ENCODE data around the gene ARFGAP3. TPM values are rescaled to one million over a fixed set of nuclear protein-coding genes. Genes with fewer than 3 reads are reported as not detected.

Gene ARFGAP3
- total RNA-seq, 2 donors from 2014 or later, result 20.5 to 36.9 TPM

DNA sequence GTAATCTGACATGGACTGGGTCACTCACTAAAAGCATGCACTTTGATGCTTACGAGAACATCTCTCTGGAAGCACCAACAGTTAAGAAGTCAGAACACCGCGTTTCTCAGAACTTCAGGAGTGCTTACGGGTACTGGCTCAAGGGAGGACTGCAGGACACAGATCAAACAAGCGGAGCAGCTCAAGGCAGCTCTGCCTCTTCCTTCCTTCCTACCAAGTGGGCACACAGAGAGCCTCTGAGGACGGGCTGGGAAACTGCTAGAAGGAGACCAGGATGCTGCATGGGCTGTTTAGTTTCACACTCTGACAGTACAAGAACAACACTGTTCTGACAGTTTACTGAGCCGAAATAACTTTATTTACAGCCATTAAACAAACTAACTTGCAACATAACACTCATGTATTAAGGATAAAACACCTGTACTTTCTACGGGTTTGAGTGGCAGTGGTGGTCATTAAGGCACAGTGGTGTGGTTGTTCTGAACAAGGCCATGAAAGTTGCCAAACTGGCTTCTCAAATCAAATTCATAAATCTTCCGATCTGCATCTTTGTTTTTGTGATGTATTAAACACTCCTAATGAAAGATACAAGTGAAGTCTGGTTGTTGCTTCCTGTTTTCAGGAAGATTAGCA is 37.5 kb downstream of the ARFGAP3 start:
- H3K4me1 ChIP-seq (ENCODE audit: control insufficient read depth, insufficient read depth, low read length), result no peaks in the 10 kb centered on the region
- H3K27ac ChIP-seq (ENCODE audit: low read depth, low read length), result no peak overlapping the region
- peaks cover 16% of the 10 kb centered on the region for H3K9me3 ChIP-seq (ENCODE audit: control insufficient read depth, low read length)
- no peak overlapping the region for H3K27ac Mint-ChIP-seq
- H3K36me3 Mint-ChIP-seq (ENCODE audit: low read depth), result peaks cover 26% of the 10 kb centered on the region
- no peak overlapping the region for H3K4me3 Mint-ChIP-seq
- no peak overlapping the region for H3K4me3 ChIP-seq (ENCODE audit: low read length)
- H3K9ac ChIP-seq (ENCODE audit: extremely low read depth, low read length, poor library complexity, severe bottlenecking), result no peak overlapping the region
- H3K9me3 Mint-ChIP-seq, result peaks cover 9% of the 10 kb centered on the region
- H3K4me1 Mint-ChIP-seq, result no peaks in the 10 kb centered on the region
- H3K27me3 ChIP-seq (ENCODE audit: control insufficient read depth, insufficient read depth, low read length, poor library complexity, severe bottlenecking), result no peaks in the 10 kb centered on the region
- TF ChIP-seq, protein P1, sequence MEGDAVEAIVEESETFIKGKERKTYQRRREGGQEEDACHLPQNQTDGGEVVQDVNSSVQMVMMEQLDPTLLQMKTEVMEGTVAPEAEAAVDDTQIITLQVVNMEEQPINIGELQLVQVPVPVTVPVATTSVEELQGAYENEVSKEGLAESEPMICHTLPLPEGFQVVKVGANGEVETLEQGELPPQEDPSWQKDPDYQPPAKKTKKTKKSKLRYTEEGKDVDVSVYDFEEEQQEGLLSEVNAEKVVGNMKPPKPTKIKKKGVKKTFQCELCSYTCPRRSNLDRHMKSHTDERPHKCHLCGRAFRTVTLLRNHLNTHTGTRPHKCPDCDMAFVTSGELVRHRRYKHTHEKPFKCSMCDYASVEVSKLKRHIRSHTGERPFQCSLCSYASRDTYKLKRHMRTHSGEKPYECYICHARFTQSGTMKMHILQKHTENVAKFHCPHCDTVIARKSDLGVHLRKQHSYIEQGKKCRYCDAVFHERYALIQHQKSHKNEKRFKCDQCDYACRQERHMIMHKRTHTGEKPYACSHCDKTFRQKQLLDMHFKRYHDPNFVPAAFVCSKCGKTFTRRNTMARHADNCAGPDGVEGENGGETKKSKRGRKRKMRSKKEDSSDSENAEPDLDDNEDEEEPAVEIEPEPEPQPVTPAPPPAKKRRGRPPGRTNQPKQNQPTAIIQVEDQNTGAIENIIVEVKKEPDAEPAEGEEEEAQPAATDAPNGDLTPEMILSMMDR (conservative IDR thresholded peaks at IDR 0.05), result no peak
- peaks cover 66% of the 10 kb centered on the region for H3K36me3 ChIP-seq (ENCODE audit: control insufficient read depth, insufficient read depth, low read length)
- DNase-seq, result no peak
- H3K27me3 Mint-ChIP-seq (ENCODE audit: insufficient read depth), result no peaks in the 10 kb centered on the region
- 91 to 92% methylated on average over 7 to 9 of the region's 9 CpGs for WGBS, 2 experiments (ENCODE audit: insufficient coverage in 1 of 2, insufficient read length in 1 of 2)

DNA sequence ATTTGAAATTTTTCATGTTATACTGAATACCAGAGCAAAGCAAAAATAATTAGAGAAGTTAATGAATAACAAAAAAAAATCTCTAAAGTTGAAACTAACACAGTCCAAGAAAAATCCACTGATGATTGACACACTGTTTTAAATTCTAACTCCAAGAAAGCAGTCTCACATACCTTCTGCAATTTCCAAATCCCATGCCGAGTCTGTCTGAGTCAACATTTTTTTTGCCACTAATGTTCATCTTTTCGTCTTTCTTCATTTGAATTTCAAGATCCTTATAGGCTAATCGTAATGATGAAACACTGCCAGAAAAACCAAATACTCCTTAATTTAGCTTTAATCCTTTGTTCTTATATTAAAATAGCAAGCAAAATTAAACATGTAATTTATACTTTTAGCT is 39.5 kb downstream of the ARFGAP3 start:
- H3K9me3 Mint-ChIP-seq, result peaks cover 9% of the 10 kb centered on the region
- no peaks in the 10 kb centered on the region for H3K27me3 Mint-ChIP-seq (ENCODE audit: insufficient read depth)
- Histone ChIP-seq H3K27ac (ENCODE audit: low read depth, low read length) (no peak overlapping the region), H3K9me3 (ENCODE audit: control insufficient read depth, low read length) (peaks cover 16% of the 10 kb centered on the region), H3K4me3 (ENCODE audit: low read length) (no peak overlapping the region), H3K27me3 (ENCODE audit: control insufficient read depth, insufficient read depth, low read length, poor library complexity, severe bottlenecking) (no peaks in the 10 kb centered on the region), H3K9ac (ENCODE audit: extremely low read depth, low read length, poor library complexity, severe bottlenecking) (no peak overlapping the region), H3K4me1 (ENCODE audit: control insufficient read depth, insufficient read depth, low read length) (no peaks in the 10 kb centered on the region), H3K36me3 (ENCODE audit: control insufficient read depth, insufficient read depth, low read length) (peaks cover 56% of the 10 kb centered on the region)
- H3K4me3 Mint-ChIP-seq, result no peak overlapping the region
- 96 to 100% methylated on average over 2 to 3 of the region's 3 CpGs for WGBS, 2 experiments (ENCODE audit: insufficient coverage in 1 of 2, insufficient read length in 1 of 2)
- H3K36me3 Mint-ChIP-seq (ENCODE audit: low read depth), result peaks cover 25% of the 10 kb centered on the region
- TF ChIP-seq, protein P1 (conservative IDR thresholded peaks at IDR 0.05), result no peak
- H3K4me1 Mint-ChIP-seq, result no peaks in the 10 kb centered on the region
- DNase-seq, result no peak
- no peak overlapping the region for H3K27ac Mint-ChIP-seq

DNA sequence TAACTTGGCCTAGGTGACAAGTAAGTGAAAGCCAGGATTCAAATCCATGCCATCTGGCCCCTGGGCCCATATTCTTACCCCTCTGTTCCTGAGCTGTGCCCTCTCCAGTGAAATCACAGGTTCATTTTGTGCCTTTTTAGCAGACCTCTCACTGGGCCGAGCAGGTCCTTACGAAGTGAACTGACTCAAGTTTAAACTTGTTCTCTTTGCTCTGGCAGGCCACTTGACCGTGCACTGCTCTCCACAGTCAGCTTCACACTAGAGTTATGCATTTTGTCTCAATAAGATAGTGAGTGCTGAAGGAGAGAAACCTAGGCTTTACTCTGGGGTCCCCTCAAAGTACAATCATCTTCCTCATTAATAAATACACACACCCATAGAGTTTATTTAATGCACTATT is 40.7 kb downstream of the ARFGAP3 start:
- H3K27ac Mint-ChIP-seq, result no peak overlapping the region

More for the DNA sequence above, 40.7 kb downstream of the ARFGAP3 start:
- Histone ChIP-seq H3K9ac (ENCODE audit: extremely low read depth, low read length, poor library complexity, severe bottlenecking) (no peak overlapping the region), H3K9me3 (ENCODE audit: control insufficient read depth, low read length) (peaks cover 5% of the 10 kb centered on the region), H3K4me3 (ENCODE audit: low read length) (no peak overlapping the region), H3K27ac (ENCODE audit: low read depth, low read length) (no peak overlapping the region), H3K27me3 (ENCODE audit: control insufficient read depth, insufficient read depth, low read length, poor library complexity, severe bottlenecking) (no peaks in the 10 kb centered on the region), H3K4me1 (ENCODE audit: control insufficient read depth, insufficient read depth, low read length) (no peaks in the 10 kb centered on the region), H3K36me3 (ENCODE audit: control insufficient read depth, insufficient read depth, low read length) (peaks cover 46% of the 10 kb centered on the region)
- H3K4me3 Mint-ChIP-seq, result no peak overlapping the region
- no peaks in the 10 kb centered on the region for H3K27me3 Mint-ChIP-seq (ENCODE audit: insufficient read depth)
- H3K4me1 Mint-ChIP-seq, result no peaks in the 10 kb centered on the region
- peaks cover 15% of the 10 kb centered on the region for H3K36me3 Mint-ChIP-seq (ENCODE audit: low read depth)
- DNase-seq, result no peak
- 96 to 100% methylated on average over 3 of the region's 3 CpGs for WGBS, 2 experiments (ENCODE audit: insufficient coverage in 1 of 2, insufficient read length in 1 of 2)
- peaks cover 3% of the 10 kb centered on the region for H3K9me3 Mint-ChIP-seq
- TF ChIP-seq, protein P1 (conservative IDR thresholded peaks at IDR 0.05), result no peak

All from endodermal cell (in vitro differentiated cells).